IPS-18c (cell line): ENCODE measurements around the gene TSPAN18.
A peak's percentile ranks its signal among the peaks of the same experiment; 100 is the strongest.

Experiments used
- H3K4me3 ChIP-seq: 2 replicates; pipeline ENCODE4 v1.7.0; 2013; ENCODE audit warnings: low read depth, mild to moderate bottlenecking, low read length, moderate library complexity; ENCODE audit not compliant: insufficient read depth
- H3K9me3 ChIP-seq: one replicate; pipeline ENCODE4 v1.6.1; 2013; ENCODE audit warnings: mild to moderate bottlenecking, low read length, moderate library complexity; ENCODE audit not compliant: control insufficient read depth, insufficient read depth

Gene TSPAN18

GRCh38 chr11:44708009-44708408 lies 18.8 kb upstream of the TSPAN18 start:
- no peaks in the 10 kb centered on the region for H3K9me3 ChIP-seq
- H3K4me3 ChIP-seq, result no peak overlapping the region

DNA sequence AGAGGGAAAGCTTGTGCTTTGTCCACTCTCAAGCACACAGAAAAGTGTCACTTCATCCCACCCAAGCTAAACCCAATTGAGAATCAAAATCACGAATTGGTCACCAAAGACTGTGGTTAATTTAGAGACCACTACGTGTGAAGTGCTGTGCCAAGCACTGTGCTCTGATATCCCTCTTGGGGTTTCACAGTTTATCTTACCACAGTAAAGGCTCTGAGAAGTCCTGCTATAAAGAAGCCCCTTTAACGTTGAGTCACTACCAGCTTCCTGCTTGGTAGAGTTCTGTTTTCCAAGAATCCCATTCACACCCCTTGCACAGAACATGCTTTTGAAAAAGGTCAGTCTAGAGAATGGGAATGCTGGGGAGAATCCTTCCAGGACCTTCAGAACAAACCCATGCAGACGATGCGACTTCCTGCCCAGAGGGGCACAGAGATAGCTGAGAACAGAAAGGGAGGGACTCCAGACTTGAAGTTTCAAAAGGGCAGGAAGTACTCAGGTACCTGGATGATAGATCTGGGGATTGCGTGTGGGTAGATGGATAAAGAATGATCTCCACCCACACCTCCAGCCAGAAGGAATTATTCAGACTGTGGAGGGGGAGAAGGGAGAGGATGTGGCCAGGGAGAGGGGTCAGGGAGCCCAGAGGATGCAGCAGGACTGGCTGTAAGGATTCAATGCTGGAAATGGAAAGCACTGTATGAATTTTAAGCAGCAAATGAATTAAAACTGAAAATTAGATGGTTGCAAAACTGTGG lies 18.1 kb upstream of the TSPAN18 start:
- Histone ChIP-seq H3K4me3 (no peak overlapping the region), H3K9me3 (no peaks in the 10 kb centered on the region)

- Histone ChIP-seq H3K9me3 (peaks cover 2% of the 10 kb centered on the region), H3K4me3 (no peak overlapping the region)
Observed at GRCh38 chr11:44709281-44709562, 17.5 kb upstream of the TSPAN18 start.

- Histone ChIP-seq H3K9me3 (peaks cover 2% of the 10 kb centered on the region), H3K4me3 (no peak overlapping the region)
Observed at GRCh38 chr11:44709966-44710365, 16.8 kb upstream of the TSPAN18 start.

DNA sequence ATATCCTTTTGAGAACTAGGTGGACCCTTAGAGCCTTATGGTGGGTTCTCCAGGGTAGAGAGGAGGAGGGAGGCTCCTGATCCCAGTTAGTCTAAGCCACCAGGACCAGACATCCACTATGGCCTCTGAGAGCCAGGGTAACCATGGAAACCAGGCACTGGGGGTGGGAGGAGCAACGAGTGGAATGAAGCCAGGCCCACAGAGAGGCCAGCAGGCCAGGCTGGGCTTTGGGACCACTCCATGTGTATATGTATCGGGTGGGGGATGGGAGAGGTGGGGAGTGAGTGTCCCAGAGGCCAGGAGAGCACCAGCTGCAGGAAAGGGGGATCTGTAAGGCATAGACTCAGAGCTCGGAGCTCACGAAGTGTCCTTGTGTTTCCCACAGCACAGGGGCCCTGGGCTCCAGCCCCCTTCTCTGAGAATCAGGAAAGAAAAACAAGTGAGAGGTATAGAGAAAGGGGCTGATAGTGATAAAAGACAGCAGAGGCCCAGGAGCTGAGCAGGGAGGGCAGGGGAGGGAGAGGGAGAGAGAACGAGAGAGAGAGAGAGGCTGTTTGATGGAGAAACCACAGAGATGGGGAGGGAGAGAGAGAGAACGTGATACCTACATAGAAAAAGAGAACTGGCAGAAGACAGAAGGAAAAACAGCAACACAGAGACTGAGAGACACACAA lies 15.5 kb upstream of the TSPAN18 start:
- H3K9me3 ChIP-seq, result peaks cover 2% of the 10 kb centered on the region
- no peak overlapping the region for H3K4me3 ChIP-seq

GRCh38 chr11:44711787-44712608 lies 14.8 kb upstream of the TSPAN18 start:
- H3K4me3 ChIP-seq, result no peak overlapping the region
- H3K9me3 ChIP-seq, result peaks cover 2% of the 10 kb centered on the region

GRCh38 chr11:44713022-44713421 lies 13.7 kb upstream of the TSPAN18 start:
- H3K9me3 ChIP-seq, result peaks cover 2% of the 10 kb centered on the region

DNA sequence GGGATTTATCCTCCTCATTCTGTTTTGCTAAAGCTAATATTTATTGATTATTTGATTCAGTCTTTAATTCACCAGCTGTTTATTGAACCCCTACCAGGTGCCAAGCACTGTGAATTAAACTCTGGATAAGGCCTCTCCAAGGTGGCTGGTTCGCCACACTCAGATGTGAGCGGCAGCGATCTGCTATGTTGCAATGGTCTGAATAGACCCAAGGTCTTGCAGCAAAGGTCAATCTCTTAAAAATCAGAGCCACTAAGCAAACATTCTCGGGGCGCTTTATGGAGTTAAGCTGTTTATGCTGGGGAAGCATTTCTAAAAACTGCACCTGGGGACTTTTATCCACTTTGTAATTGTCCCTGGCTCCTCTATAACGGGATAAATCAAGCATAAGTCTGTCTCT lies 10.5 kb upstream of the TSPAN18 start:
- H3K4me3 ChIP-seq, result no peak overlapping the region
- H3K9me3 ChIP-seq, result peaks cover 2% of the 10 kb centered on the region

More at GRCh38 chr11:44713022-44713421, 13.7 kb upstream of the TSPAN18 start:
- no peak overlapping the region for H3K4me3 ChIP-seq

GRCh38 chr11:44718057-44718456 lies 8.7 kb upstream of the TSPAN18 start:
- peaks cover 2% of the 10 kb centered on the region for H3K9me3 ChIP-seq
- H3K4me3 ChIP-seq, result no peak overlapping the region

- Histone ChIP-seq H3K9me3 (peaks cover 2% of the 10 kb centered on the region), H3K4me3 (no peak overlapping the region)
Observed at GRCh38 chr11:44718612-44719390, 8.0 kb upstream of the TSPAN18 start.

DNA sequence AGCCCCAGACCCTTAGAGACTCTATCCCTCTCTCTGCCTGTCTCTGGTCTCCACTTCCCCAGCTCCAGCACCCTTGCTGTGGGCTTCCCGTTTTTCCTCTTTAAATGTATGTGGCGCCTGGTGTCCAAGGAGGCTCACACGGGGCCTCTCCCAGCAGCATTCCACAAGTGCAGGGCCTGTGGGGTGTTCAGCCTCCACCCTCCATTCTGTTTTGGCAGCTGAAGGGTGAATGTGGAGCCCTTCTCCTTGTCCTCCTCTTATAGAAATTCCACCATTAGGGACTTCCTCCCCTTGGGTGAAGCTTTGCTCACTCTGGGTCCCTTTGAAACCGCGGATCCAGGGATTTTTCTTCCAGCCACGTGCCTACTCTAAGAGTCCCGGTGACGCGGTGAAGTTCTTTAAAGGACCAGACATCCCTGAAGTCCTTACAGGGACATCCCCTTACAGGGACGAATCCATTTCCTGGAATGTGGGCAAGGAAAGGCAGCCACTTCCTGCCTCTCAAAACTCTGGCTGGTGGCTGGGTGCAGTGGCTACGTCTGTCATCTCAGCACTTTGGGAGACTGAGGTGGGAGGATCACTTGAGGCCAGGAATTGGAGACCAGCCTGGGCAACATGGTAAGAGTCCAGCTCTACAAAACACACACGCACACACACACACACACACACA lies 1.6 kb upstream of the TSPAN18 start:
- no peaks in the 10 kb centered on the region for H3K9me3 ChIP-seq
- H3K4me3 ChIP-seq, result no peak overlapping the region

DNA sequence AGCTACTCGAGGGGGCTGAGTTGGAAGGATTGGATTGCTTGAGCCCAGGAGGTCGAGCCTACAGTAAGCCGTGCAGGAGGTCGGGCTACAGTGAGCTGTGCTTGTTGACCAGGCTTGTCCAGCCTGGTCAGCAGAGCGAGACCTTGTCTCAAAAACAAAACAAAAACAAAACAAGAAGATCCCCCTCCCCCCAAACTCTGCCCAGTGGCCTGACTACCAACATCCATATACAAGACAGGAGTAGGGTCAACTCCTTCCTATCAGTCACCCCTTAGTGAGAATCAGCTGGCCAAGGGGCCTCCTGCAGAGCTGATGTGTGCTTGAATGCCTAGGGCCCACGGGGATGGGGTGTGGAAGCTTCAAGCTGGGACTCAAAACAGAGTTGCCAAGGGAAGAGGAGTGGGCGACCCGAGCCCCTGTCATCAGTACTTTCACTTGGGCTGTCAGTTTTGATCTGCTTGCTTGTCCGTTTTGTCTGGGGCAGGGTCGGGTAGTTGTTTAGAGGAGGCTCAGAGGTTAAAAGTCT lies 942 bp upstream of the TSPAN18 start:
- H3K4me3 ChIP-seq, result peak overlapping the region; percentile 70; the same call in 1 of the 2 replicates
- no peaks in the 10 kb centered on the region for H3K9me3 ChIP-seq

- no peaks in the 10 kb centered on the region for H3K9me3 ChIP-seq
- H3K4me3 ChIP-seq, result peak overlapping the region; percentile 57
Observed at GRCh38 chr11:44727114-44727372, 281 bp downstream of the TSPAN18 start.

DNA sequence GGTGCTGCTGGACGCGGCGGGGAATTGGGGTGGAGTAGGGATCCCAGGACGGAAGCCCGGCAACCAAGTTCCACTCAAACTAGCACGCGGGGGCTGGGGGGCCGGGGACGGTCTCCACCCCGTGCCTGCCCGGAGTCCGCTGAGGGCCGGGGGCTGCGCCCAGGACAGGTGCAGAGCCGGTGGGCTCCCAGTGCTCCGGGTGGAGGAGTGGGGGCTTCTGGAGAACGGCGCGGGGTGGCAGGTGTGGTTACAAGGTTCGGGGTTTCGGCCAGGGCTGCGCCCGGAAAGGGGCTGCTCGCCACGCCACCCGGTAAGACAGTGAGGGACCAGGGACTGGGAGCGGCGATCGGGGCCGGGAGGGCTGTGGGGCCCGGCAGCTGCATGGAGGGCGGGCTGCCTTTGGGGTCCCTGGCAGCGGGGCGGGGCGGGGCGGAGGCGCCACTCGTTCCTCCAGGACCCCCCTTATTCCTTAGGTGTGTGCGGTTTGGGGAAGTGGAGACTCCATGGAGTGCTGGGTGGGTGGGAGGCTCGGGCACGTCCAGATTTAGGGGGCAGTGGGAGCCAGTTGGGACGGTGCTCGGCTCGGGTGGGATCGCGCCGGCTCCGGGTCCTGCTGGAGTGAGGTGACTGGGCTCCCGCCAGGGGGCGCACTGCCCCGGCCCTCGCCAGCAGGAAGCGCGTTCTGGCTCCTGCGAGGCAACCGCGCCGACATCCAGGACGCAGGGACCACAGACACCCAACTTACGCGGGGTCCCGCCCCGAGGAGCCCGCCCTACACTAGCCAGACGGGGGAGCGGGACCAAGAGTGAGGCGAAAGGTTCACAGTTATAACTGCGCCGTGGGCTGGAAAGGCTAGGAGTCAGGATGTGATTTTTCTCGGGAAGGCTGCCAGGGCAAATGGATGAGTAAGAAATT lies 868 bp downstream of the TSPAN18 start:
- Histone ChIP-seq H3K9me3 (no peaks in the 10 kb centered on the region), H3K4me3 (peak overlapping the region; percentile 57)

DNA sequence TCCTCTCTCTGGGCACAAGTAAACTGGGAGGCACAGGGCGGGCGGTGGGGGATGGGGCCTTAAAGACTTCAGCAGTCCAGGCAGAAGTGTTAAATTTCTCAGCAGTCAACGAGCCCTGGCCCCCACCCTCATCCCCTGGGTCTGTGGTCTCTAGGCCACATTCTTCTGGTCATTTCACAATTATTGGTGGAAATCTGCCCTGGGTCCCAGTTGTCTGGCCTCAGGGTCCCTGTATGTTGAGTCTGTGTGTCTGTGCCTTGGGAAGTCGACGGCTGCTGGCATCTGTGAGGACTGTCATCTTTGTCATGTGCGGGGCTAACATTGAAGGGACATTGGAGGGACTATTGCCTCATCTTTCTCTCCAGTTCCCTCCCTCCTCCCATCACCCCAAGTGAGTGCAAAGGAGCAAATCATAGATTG lies 1.7 kb downstream of the TSPAN18 start:
- H3K9me3 ChIP-seq, result no peaks in the 10 kb centered on the region
- H3K4me3 ChIP-seq, result peak overlapping the region; percentile 57

DNA sequence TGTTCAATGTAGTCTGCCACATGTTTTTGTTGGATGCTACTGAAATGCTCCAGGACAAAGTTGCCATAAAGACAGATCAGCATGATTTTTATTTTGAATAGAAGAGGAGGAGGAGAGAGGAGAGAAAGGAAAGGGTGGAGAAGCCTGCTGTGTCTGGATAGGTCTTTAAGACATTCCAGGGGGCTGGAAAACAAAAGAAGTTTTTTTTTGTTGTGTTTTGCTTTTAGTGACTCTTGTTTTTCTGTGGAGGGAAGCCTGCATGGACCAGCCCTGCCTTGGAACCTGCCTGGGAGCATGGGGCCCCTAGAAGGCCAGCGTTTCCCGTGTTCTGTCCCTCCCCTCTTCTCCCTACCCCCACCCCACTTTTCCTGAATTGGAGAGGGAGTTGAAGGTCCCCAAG lies 2.3 kb downstream of the TSPAN18 start:
- Histone ChIP-seq H3K9me3 (no peaks in the 10 kb centered on the region), H3K4me3 (peak overlapping the region; percentile 34)
